ENCODE data around the gene SIAE.
A peak's percentile ranks its signal among the peaks of the same experiment; 100 is the strongest.
"Not testable (repeated sequence)": the region's sequence is repeated elsewhere in the genome, so short reads cannot be mapped to it uniquely, and the experiment has no call there.

The SIAE gene

DNA sequence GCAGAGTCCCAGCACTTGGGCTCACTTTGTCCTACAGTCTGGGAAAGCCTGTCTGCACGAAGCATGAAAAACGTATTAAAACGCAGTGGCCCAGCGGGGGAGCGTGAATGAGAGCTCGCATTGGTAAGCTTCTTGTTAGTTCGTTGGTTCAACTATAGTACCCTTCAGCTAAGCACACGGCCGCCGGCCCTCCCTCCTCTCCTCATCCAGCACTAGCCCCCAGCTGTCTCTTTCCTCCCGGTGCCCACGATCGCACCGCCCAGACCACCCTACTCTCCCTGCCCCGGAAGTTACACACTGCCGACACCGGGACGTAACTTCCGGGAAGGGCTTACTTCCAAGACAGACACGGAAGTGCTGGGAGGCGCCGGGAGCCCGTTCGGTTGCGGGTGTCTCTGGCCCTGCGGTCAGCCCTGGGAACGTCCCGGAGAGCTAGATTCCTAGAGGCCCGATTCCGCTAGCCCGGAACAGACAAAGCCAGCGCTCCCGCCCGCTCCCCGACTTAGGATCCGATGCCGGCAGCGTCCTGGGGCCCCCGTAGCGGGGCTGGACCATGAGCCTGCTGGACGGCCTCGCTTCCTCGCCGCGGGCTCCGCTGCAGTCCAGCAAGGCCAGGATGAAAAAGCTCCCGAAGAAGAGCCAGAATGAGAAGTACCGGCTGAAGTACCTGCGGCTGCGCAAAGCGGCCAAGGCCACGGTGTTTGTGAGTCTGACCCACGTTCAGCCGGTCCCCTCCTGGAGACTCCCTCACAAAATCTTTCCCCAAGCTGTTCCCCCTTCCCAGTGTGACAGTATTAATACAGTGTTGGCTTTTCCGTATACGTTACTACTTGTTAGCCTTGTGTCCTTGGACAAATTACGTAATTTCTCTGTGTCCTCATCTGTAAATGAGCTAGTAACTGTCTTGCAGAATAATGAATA lies 50.7 kb downstream of the SIAE start, which contains the start of gene TBRG1:
TSS of gene TBRG1 (plus strand) at position 334 of the 921 bp plus-strand sequence. CDS start at position 554, 220 bp downstream.
- peak; percentile 83 for DNase-seq

DNA sequence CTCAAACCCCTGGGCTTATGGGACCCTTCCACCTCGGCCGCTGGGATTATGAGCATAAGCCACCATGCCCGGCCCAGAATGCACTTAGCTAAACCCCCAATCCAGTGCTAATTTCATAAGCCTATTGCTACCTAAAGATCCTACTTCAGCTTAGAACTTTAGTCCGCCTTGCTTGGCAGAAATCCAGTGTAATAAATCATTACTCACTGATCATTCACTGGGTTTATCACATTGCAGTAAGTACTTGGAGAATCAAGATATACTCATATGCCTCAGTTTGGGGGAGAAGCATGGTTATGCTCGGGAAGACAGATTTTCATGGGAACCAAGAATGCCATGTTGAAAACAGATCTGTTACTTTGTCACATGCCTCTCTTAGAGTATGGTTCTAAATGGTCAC lies 54.7 kb downstream of the SIAE start:
- DNase-seq: no peak

DNA sequence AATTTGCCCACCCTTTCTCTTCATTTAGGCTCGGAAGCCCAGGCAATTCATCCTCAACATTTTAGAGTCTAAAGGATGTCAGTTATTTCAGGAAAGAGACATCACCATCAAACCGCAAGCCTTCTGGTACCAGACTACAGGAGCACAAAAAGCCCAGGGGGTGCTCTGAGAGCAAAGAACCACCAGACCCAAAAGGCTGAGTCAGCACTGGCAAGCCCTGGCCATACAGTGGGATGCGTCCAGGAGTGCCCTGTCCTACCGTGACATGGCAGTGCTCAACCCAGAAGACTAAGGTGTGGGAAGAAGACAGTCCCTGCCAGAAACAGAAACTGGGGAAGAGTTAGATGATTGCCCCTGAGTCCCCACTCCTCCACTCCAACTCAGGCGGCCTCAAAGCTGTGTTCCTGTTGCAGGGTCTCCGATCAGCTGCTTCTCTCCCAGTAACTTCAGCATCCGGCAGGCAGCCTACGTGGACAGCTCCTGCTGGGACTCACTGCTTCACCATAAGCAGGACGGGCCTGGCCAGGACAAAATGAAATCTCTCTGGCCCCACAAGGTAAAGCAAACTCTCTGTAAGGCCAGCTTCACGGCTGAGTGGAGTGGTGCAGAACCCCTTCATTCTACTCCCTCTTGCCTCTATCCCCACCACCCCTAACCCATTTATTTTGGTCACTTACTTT lies 60.8 kb downstream of the SIAE start:
- DNase-seq: no peak

DNA sequence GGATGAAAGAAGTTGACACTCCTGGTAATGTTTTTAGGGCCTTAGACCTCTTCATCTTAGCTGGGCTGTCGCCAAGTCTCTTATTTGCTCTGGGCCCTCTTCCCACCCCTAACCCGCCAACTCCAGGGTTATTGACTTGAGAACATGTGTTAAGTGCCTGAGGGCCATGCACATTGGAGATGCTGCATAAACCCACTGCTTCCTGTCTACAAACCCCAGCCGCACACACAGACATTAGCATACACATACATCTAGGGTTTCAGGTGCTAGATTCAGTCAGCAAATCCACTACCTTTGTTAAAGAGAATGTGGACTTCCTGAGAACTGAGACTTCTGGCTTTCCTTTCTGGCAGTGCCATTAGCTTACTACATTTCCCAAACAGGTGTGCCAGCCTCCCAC lies 61.5 kb downstream of the SIAE start:
- no peak for DNase-seq

DNA sequence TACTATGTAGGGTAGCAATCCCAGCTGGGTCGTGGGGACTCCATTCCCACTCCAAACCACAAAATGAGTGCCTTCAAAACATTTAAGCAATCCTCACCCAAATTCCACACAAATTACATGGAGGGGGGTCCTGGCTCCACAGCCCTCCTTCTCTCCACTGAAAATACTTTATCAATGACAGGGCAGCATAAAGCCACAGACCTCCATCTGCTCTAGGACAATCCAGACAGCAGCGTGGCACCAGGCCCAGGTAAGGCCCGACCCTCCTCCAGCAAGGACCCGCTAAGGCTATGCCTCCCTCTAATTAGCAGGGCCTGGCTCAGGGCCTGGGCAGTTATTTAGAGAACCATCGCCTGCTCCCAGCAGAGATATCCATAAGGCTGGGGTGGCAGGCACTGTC lies 62.5 kb downstream of the SIAE start, which contains the start of gene PANX3:
TSS of gene PANX3 (plus strand) at position 365 of the 400 bp plus-strand sequence. CDS start 129 bp downstream, outside the sequence.
- no peak for DNase-seq

DNA sequence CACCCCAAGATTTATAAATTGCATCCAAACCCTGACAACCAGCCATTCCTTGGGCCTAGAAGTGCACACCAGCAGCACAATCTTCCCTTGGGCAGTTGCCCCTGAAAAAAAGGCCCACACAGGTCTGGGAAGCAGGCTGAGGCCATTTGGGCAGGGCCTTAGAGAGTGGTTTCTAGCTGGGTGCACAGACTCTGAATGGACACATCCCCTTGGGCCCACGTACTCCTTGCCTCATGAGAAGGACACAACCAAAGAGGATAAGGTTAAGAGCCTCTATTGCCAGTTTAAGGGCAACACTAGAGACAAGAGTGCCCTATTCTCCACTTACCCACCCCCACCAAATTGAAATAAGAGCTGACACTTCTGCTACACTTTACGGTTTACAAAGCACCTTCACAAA lies 63.2 kb downstream of the SIAE start:
- no peak for DNase-seq

DNA sequence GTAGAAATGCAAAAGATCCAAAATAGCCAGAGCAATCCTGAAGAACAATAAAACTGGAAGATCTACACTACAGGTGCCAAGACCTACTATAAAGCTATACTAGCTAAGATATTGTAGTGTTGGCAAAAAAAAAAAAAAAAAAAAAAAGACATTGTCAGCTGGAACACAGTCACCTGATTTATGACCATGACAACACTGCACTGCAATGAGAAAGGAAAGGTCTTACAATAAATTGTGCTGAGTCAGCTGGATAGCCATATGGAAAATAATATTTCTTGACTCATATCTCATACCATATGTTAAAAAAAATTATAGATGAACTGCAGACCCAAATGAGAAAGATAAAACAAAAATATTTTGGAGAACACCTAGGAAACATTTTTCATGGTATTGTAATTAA lies 65.4 kb downstream of the SIAE start:
- DNase-seq: no peak

DNA sequence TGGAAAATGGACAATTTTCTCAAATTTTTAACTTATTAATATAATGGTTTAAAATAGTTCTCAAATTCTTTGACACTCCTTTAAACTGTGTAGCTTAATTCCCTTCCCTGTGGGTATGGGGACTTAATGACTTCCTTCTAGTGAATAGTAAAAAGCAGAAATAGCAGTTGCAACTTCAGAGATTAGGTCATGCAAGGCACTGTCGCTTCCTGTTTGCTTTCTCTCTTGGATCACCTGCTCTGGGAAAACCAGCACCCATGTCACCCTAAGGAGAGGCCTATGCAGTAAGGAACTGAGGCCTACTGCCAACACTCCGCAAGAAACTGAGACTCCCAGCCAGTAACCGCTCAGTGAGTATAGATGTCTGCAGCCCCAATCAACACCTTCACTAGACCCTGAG lies 67.8 kb downstream of the SIAE start:
- peak; percentile 41 for DNase-seq

DNA sequence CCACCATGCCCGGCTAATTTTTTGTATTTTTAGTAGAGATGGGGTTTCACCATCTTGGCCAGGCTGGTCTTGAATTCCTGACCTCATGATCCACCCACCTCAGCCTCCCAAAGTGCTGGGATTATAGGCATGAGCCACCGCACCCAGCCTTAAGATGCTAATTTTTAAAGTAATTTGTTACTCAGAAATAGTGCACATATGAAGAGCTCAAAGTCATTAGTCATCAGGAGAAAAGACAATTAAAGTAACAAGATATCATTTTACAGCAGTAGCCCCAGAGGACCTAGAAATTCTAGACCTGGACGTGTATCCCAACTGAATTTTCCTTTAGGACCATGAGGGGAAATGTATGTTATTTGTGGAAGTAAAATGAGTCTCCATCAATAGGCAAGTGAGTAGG lies 70.8 kb downstream of the SIAE start:
- DNase-seq: not testable (repeated sequence)

DNA sequence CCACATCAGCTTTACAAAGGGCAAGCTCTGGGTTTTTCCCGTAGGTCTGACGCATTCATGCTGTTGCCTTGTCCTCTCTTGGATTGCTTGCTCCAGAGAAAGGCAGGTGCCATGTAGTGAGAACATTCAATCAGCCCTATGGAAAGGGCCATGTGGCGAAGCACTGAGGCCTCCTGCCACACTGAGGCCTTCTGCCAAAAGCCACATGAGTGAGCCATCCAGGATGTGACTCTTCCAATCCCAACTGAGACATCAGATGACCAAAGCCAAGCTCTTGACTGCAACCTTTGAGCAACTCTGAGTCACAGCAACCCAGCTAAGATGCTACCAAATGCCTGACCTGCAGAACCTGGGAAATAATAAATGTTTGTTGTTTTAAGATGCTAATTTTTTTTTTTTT lies 71.3 kb downstream of the SIAE start:
- DNase-seq: no peak

DNA sequence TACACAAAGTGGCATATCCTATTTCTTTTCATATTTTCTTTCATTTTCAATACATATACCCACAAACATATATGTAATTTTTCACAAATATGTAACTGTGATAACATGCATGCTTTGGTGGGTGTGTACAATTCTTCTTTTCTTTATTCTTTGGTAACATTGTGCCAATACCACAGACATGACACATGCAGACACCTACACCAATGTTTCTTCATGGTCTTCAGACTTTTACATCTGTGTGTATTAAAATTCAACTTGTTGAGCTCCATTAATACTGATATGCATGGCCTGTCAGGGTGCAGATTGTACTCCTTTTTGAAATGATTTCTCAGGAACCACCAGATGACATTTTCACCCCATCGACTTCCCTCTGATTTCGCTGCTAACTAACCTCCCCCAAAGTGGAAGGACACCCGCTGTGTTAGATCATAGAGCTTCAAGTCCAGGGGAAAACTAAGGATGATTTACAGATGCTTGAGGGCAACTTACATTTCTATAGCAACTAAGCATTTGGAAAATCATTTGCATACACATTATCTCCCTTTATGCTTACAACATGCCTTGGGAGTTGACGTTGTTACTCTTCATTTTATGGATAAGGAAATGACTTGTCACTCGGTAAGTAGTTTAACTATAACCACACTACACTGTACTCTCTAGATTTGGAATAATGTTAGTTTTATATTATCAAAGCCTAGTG lies 72.8 kb downstream of the SIAE start:
- no peak for DNase-seq

DNA sequence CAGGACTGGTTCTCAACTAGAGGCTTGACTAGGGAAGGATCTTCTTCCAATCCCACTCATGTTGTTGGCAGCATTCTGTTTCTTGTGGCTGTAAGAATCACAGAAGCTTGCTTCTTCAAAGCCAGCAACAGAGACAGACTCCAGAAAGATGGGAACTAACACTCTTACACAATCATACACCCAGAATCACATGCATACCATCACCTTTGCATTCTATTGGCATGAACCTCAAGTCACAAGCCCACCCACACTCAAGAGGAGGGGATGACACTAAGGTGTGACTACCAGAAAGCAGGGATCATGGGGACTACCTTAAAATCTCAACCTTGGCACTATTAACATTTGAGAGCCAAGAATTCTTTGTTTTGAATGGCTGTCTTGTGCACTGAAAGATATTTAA lies 75.9 kb downstream of the SIAE start:
- DNase-seq: no peak

DNA sequence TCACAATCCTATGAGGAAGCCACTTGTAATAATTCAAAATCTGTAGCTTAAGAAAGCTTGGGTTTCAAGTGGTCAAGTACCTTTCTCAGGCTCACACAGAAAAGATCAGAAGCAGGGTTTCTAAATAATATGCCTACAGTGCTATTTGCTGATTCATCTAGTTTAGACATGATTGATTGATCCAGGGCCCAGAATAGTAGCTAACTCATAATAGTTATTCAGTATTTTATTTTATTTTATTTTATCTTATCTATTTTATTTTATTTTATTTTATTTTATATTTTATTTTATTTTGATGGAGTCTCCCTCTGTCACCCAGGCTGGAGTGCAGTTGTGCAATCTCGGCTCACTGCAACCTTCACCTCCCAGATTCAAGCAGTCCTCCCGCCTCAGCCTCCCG lies 78.2 kb downstream of the SIAE start:
- no peak for DNase-seq

DNA sequence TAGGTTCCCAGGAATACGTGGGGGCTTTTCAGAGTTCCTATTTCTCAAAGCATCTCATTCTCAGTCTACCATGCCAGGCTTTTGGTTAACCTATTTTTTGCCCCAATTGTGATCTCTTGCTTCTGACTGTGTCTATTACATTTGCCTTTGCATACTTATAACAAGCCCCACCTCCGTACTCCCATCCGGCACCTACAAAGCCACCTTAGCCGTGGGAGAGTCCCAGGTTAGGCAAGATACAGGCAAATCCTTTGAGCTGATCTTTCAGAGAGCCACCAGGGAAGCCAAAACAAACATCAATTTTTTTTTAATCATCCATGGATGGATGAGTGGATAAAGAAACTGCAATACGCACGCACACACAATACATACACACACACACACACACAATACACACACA lies 80.9 kb downstream of the SIAE start:
- no peak for DNase-seq

DNA sequence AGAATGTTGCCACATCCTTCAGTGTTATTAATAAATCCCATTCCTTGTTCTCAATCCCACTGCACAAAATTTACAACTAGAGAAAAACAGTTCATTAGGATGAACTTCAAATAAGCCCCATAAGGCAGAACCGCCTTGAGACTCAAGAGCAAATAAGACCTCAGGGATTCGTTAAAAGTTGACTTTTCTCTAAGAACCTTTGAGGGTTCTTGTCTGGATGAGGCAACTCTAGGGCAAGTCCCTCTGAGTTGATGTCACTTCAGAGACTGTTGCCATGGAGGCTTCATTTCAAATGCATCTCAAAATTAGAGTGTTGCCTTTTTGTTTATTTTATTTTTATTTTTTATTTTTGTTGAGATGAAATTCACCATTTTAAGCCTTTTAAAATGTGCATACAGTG lies 82.1 kb downstream of the SIAE start:
- DNase-seq: no peak

DNA sequence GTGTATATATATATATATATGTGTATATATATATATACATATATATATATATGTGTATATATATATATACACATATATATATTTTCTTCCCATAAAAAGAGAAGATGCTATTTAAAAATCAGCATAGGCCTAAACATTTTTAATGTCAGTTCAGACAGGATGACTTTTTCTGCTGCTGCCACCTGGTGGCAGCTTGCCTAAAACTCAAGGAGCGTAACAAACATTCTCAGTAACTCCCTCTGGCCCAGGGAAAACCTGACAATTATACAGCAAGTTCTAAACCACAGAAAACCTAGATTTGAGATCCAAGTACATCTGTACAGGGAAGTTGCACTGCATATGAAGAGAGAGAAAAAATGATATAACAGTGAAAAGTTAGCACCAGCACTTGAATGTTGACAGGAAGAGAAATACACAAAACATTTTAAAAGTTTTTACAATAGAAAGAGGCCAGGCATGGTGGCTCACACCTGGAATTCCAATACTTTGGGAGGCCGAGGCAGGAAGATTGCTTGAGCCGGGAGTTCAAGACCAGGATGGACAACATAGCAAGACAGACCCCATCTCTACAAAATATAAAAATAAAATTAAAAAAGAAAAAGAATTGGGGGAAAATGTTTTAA lies 87.2 kb downstream of the SIAE start:
- DNase-seq: peak; percentile 55

DNA sequence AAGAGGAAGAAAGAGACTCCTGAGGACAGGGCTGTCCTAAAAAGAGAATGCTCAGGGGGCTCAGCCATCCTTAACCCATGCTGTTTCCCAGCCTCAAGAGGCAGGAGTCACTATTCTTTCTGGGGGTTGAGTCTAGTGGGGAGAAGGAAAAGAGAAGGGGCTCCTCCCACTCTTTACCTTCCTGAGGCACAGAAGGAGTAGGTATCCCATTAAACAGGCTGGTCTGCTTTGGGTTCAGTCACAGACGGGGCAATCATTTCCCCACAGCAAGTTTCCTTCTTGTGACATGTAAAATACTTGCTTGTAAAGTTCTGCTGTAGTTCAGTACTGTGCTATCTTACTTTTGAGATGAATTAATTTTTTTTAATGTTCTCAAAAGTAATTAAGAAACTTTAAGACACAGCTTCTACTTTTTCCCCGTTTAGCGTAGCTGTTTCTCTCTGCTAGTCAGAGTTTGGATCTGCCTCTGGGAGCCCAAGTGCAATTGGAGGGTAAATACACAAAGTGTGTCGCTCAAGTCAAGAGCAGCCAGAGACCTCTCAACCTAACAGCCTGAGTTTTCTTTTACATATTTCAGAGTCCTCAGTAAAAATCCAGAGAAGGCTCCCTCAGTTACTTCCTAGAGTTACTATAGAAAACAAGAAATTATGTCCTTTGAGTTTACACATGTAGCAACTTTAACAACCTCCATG lies 88.7 kb downstream of the SIAE start:
- no peak for DNase-seq

DNA sequence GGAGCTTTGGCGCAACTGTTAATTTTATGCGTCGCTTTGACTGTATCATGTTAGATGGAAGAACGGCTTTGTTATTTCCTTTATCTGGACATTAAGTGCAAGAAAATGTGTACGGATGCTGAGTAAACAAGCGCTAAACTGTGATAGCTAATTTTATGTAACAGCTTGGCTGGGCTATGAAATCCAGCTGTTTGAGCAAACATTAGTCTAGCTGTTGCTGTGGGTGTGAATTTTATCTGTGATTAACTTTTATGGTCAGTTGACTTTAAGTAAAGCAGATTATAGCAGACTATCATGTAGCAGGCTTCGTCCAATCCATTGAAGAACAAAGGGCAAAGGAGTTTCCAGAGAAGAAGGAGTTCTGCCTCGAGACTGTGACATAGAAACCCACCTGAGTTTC lies 89.8 kb downstream of the SIAE start:
- DNase-seq: no peak

Data from KG1 (cell line).